C4-2B (cell line): ENCODE measurements around the gene RXRA.

Experiments used
- CTCF ChIP-seq: fragments of 450-650 bp; conservative IDR thresholded peaks from 2 replicates; pipeline ENCODE4 v1.5.1; 2017; ENCODE audit warnings: mild to moderate bottlenecking
- ZFX ChIP-seq: fragments of 450-650 bp; IDR thresholded peaks from 2 replicates; pipeline ENCODE4 v1.6.1; 2017

- TF ChIP-seq CTCF (no peak), ZFX (no peak)
Measured at GRCh38 chr9:134396825-134397224, 70.6 kb downstream of the RXRA start.
